Endothelial cell of umbilical vein (primary cell): ENCODE measurements around the gene MIEF1.

Experiments
- EZH2 ChIP-seq: IDR thresholded peaks from 2 replicates; pipeline ENCODE4 v1.6.1; 2012; ENCODE audit warnings: borderline replicate concordance, low read depth, mild to moderate bottlenecking, moderate library complexity, low read length, inconsistent platforms; ENCODE audit not compliant: severe bottlenecking
- GATA2 ChIP-seq: IDR thresholded peaks from 2 replicates; pipeline ENCODE4 v1.7.0; 2011; ENCODE audit warnings: low read depth, mild to moderate bottlenecking, moderate library complexity, mixed read lengths, low read length; ENCODE audit not compliant: insufficient read length, insufficient read depth
- JUN ChIP-seq: IDR thresholded peaks from 2 replicates; pipeline ENCODE4 v1.6.1; 2011; ENCODE audit warnings: borderline replicate concordance, low read depth; ENCODE audit not compliant: insufficient read length, insufficient read depth
- MYC ChIP-seq: IDR thresholded peaks from one replicate; pipeline ENCODE4 v1.6.1; 2011; ENCODE audit warnings: mild to moderate bottlenecking, low read depth, low read length
- POLR2A ChIP-seq: IDR thresholded peaks from 2 replicates; pipeline ENCODE4 v1.6.1; 2012; ENCODE audit warnings: low read depth, mild to moderate bottlenecking, control low read depth, low read length
- POLR2AphosphoS5 ChIP-seq: IDR thresholded peaks from 2 replicates; pipeline ENCODE4 v1.6.1; 2012; ENCODE audit warnings: low read depth, mild to moderate bottlenecking, control low read depth, low read length, moderate library complexity; ENCODE audit not compliant: insufficient read depth
- TF ChIP-seq, protein P1 (sequence below), 2 donors: IDR thresholded peaks; 1 replicate in 1 of 2; 2 replicates in 1 of 2; pipeline ENCODE4 v1.5.1; 2011; ENCODE audit warnings: low read length in 2 of 2, mild to moderate bottlenecking in 2 of 2, moderate library complexity in 2 of 2, control low read depth in 1 of 2, inconsistent platforms in 1 of 2, low read depth in 1 of 2; ENCODE audit not compliant: insufficient read depth in 1 of 2; ENCODE audit errors: extremely low read depth in 1 of 2
- TF ChIP-seq, protein P2 (sequence below): IDR thresholded peaks from 2 replicates; pipeline ENCODE4 v1.6.1; 2011; ENCODE audit not compliant: insufficient read depth, insufficient read length

DNA sequence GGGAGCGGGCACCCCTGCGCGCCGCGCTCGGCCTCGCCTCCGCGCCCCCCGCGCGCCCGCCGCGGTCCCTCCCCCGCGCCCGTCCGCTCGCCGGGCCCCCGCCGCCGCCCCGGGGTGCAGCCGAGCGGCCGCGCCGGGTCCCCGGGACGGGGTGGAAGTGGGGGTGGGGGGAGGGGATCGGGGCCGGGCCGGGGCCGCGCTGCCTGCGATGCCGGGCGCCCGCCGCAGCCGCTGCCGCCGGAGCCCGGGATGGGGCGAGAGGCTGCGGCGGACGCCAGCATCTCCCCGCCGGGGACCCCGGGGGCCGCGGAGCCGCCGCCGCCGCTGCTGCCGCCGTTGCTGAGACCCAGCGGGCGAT lies 44.9 kb upstream of the MIEF1 start:
- TF ChIP-seq POLR2A (no peak), EZH2 (peak; percentile 23), POLR2AphosphoS5 (no peak), JUN (no peak), MYC (no peak), GATA2 (no peak)
- TF ChIP-seq, protein P1, sequence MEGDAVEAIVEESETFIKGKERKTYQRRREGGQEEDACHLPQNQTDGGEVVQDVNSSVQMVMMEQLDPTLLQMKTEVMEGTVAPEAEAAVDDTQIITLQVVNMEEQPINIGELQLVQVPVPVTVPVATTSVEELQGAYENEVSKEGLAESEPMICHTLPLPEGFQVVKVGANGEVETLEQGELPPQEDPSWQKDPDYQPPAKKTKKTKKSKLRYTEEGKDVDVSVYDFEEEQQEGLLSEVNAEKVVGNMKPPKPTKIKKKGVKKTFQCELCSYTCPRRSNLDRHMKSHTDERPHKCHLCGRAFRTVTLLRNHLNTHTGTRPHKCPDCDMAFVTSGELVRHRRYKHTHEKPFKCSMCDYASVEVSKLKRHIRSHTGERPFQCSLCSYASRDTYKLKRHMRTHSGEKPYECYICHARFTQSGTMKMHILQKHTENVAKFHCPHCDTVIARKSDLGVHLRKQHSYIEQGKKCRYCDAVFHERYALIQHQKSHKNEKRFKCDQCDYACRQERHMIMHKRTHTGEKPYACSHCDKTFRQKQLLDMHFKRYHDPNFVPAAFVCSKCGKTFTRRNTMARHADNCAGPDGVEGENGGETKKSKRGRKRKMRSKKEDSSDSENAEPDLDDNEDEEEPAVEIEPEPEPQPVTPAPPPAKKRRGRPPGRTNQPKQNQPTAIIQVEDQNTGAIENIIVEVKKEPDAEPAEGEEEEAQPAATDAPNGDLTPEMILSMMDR (IDR thresholded peaks at IDR 0.05; ENCODE audit: extremely low read depth in 1 of 2, insufficient read depth in 1 of 2, low read depth in 1 of 2, low read length in 2 of 2), result no peak
- TF ChIP-seq, protein P2, sequence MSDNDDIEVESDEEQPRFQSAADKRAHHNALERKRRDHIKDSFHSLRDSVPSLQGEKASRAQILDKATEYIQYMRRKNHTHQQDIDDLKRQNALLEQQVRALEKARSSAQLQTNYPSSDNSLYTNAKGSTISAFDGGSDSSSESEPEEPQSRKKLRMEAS, result no peak
